ENCODE data around the gene CBR4.

The CBR4 gene

GRCh38 chr4:169017971-169018370 is 7.9 kb upstream of the CBR4 start:
- Histone ChIP-seq H3K4me3 (ENCODE audit: low read depth, low read length) (no peak overlapping the region), H2AFZ (no peak overlapping the region)
- no peak for TF ChIP-seq CTCF (IDR thresholded peaks at IDR 0.05)

GRCh38 chr4:169015186-169015623 is 5.2 kb upstream of the CBR4 start:
- no peak for TF ChIP-seq CTCF (IDR thresholded peaks at IDR 0.05)
- no peaks in the 10 kb centered on the region for H3K9me3 ChIP-seq (ENCODE audit: control insufficient read depth, low read length)
- H3K4me3 ChIP-seq (ENCODE audit: low read depth, low read length), result no peak overlapping the region
- H3K27me3 ChIP-seq (ENCODE audit: control insufficient read depth, insufficient read depth, low read length), result no peaks in the 10 kb centered on the region
- peaks cover 8% of the 10 kb centered on the region for H3K4me1 ChIP-seq
- no peaks in the 10 kb centered on the region for H3K79me2 ChIP-seq
- H3K36me3 ChIP-seq (ENCODE audit: control insufficient read depth, insufficient read depth, low read length), result no peaks in the 10 kb centered on the region
- H3K4me2 ChIP-seq (ENCODE audit: low read length), result peak overlapping the region; percentile 27
- H2AFZ ChIP-seq, result peak overlapping the region; percentile 86
- peak overlapping the region; percentile 72 for H3K27ac ChIP-seq
- no peak overlapping the region for H3K9ac ChIP-seq

More at GRCh38 chr4:169017971-169018370, 7.9 kb upstream of the CBR4 start:
- Histone ChIP-seq H3K36me3 (ENCODE audit: control insufficient read depth, insufficient read depth, low read length) (no peaks in the 10 kb centered on the region), H3K4me1 (peaks cover 8% of the 10 kb centered on the region), H3K27me3 (ENCODE audit: control insufficient read depth, insufficient read depth, low read length) (no peaks in the 10 kb centered on the region), H3K4me2 (ENCODE audit: low read length) (no peak overlapping the region), H3K27ac (no peak overlapping the region), H3K9me3 (ENCODE audit: control insufficient read depth, low read length) (no peaks in the 10 kb centered on the region), H3K9ac (no peak overlapping the region), H3K79me2 (no peaks in the 10 kb centered on the region)

- Histone ChIP-seq H3K4me2 (ENCODE audit: low read length) (no peak overlapping the region), H3K27me3 (ENCODE audit: control insufficient read depth, insufficient read depth, low read length) (no peaks in the 10 kb centered on the region), H3K9ac (no peak overlapping the region), H3K27ac (no peak overlapping the region), H3K4me3 (ENCODE audit: low read depth, low read length) (no peak overlapping the region), H3K79me2 (no peaks in the 10 kb centered on the region), H2AFZ (no peak overlapping the region), H3K9me3 (ENCODE audit: control insufficient read depth, low read length) (no peaks in the 10 kb centered on the region), H3K36me3 (ENCODE audit: control insufficient read depth, insufficient read depth, low read length) (no peaks in the 10 kb centered on the region), H3K4me1 (peaks cover 8% of the 10 kb centered on the region)
- TF ChIP-seq CTCF (IDR thresholded peaks at IDR 0.05), result no peak
Measured at GRCh38 chr4:169014586-169014985, 4.5 kb upstream of the CBR4 start.

GRCh38 chr4:169013396-169013795 is 3.3 kb upstream of the CBR4 start:
- Histone ChIP-seq H2AFZ (peak overlapping the region; percentile 38), H3K36me3 (ENCODE audit: control insufficient read depth, insufficient read depth, low read length) (no peaks in the 10 kb centered on the region), H3K9me3 (ENCODE audit: control insufficient read depth, low read length) (no peaks in the 10 kb centered on the region), H3K4me3 (ENCODE audit: low read depth, low read length) (no peak overlapping the region), H3K27ac (no peak overlapping the region), H3K27me3 (ENCODE audit: control insufficient read depth, insufficient read depth, low read length) (no peaks in the 10 kb centered on the region), H3K9ac (no peak overlapping the region), H3K4me1 (peaks cover 8% of the 10 kb centered on the region), H3K4me2 (ENCODE audit: low read length) (no peak overlapping the region), H3K79me2 (peaks cover 2% of the 10 kb centered on the region)
- no peak for TF ChIP-seq CTCF (IDR thresholded peaks at IDR 0.05)

- H3K79me2 ChIP-seq, result peaks cover 2% of the 10 kb centered on the region
- no peaks in the 10 kb centered on the region for H3K27me3 ChIP-seq (ENCODE audit: control insufficient read depth, insufficient read depth, low read length)
- no peak overlapping the region for H2AFZ ChIP-seq
- TF ChIP-seq CTCF (IDR thresholded peaks at IDR 0.05), result no peak
- H3K27ac ChIP-seq, result no peak overlapping the region
- H3K4me3 ChIP-seq (ENCODE audit: low read depth, low read length), result no peak overlapping the region
- no peak overlapping the region for H3K9ac ChIP-seq
- H3K4me1 ChIP-seq, result peaks cover 8% of the 10 kb centered on the region
- no peak overlapping the region for H3K4me2 ChIP-seq (ENCODE audit: low read length)
- H3K36me3 ChIP-seq (ENCODE audit: control insufficient read depth, insufficient read depth, low read length), result no peaks in the 10 kb centered on the region
- no peaks in the 10 kb centered on the region for H3K9me3 ChIP-seq (ENCODE audit: control insufficient read depth, low read length)
Measured at GRCh38 chr4:169012049-169012448, 2.0 kb upstream of the CBR4 start.
